D721Med (cell line): Measurements from ENCODE around the gene PDE7B.

Experiments used
- DNase-seq: peaks from one replicate; pipeline ENCODE4 v3.0.0; 2011; ENCODE audit warnings: low spot score; ENCODE audit not compliant: insufficient read length
- FAIRE-seq: peaks from 2 replicates; lab custom pipeline; 2011; peaks lifted over from hg19 to GRCh38; lab: Jason Lieb, UNC
- TF ChIP-seq, protein P1 (sequence below): IDR thresholded peaks from 2 replicates; pipeline ENCODE4 v1.5.1; 2012; ENCODE audit warnings: mild to moderate bottlenecking, control low read depth; ENCODE audit not compliant: insufficient read depth; ENCODE audit errors: missing control alignments

The PDE7B gene

DNA sequence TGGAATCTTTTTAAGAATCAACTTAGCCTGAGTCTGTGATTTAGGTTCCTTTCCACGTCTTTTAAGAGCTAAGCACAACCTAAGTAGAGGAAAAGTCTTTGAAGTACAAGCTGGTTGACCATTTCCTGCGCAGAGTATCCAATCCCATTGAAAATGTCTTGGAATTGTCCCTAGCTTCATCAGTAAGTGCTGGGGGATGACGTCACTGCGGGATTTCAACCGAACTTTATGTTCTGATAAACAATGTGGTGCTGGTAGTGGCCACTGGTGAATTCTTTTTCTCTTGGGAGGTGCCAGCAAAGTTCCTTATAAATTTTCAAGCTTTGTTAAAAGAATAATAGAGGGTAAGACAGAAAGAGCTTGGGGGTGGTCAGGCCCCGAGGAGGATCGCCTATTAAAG is 69.2 kb downstream of the PDE7B start:
- TF ChIP-seq, protein P1, sequence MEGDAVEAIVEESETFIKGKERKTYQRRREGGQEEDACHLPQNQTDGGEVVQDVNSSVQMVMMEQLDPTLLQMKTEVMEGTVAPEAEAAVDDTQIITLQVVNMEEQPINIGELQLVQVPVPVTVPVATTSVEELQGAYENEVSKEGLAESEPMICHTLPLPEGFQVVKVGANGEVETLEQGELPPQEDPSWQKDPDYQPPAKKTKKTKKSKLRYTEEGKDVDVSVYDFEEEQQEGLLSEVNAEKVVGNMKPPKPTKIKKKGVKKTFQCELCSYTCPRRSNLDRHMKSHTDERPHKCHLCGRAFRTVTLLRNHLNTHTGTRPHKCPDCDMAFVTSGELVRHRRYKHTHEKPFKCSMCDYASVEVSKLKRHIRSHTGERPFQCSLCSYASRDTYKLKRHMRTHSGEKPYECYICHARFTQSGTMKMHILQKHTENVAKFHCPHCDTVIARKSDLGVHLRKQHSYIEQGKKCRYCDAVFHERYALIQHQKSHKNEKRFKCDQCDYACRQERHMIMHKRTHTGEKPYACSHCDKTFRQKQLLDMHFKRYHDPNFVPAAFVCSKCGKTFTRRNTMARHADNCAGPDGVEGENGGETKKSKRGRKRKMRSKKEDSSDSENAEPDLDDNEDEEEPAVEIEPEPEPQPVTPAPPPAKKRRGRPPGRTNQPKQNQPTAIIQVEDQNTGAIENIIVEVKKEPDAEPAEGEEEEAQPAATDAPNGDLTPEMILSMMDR = no peak
- no peak for DNase-seq
- no peak for FAIRE-seq

DNA sequence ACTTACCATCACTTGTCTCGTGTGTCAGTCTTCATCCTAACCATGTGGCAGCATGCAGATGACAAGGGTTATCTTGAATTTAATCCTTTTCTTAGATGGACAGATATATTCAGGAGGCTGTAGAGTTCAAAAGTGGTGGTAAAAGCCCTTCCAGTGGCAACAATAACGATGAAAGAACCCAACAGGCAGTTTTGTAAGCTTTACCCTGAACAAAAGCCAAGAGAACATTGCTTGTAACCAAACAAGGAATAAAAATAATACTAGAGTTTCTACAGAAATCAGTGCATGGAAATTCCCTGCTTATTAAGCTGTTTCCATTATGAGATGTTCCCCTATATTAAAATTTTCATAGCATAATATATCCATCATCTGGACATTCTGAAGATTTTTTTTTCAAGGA is 69.7 kb downstream of the PDE7B start:
- DNase-seq = no peak
- TF ChIP-seq, protein P1 = no peak
- FAIRE-seq = no peak

DNA sequence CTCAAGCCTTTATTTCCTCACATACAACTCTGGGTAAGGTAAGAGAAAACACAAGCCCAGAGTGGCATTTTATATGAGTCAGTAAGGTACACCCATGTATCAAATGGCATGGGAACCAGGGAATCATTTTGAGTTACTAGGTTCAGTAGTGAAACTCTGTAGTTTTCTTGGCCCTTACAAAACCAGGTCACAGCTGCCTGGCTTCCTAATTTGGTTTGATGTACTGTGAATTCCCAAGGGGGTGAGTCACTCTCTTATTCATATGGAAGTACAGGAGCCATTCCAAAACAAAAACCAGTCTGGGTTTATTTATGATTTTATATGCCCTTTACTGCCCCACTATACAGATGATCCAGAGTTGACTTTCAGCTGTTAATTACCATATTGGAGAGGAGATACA is 70.7 kb downstream of the PDE7B start:
- FAIRE-seq = no peak
- TF ChIP-seq, protein P1 = no peak
- no peak for DNase-seq

DNA sequence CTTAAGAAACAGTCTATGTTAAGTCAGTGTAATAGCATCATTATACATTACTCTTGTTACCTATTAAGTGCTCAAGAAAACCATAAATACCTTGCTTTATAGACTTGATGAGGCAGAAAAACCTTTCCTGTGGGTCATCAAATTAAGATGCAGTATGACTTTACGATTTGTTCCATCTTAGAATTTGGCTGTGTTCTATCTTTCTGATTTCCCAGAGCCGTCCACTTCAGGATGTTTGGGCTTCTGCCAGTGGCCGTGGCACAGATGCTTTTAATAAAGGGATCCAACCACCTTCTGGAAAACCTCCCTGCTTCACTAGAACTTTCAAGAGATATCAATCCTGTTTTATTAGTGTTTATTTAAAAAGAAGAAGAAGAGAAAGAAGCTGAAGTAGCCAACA is 71.2 kb downstream of the PDE7B start:
- no peak for DNase-seq
- TF ChIP-seq, protein P1 = no peak

DNA sequence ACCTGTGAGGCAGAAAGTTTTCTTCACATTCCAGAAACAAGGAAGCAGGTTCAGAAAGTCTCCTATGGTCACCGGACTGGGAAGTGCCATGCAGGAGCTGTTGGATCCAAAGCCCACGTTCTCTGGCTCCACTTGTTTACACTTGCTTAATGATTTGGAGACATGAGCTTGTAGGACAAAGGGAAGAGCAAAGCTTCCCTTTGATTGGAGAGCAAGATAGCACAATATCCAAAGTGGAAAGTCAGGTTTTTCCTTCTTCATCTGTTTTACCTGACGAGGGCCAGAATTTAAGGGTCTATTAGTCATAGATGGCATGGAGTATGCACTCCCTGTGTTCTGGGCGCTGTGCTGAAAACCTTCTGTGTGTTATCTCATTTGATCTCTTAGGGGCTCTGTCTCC is 81.2 kb downstream of the PDE7B start:
- no peak for FAIRE-seq
- TF ChIP-seq, protein P1 = no peak
- no peak for DNase-seq

More for the DNA sequence above, 71.2 kb downstream of the PDE7B start:
- FAIRE-seq = no peak

DNA sequence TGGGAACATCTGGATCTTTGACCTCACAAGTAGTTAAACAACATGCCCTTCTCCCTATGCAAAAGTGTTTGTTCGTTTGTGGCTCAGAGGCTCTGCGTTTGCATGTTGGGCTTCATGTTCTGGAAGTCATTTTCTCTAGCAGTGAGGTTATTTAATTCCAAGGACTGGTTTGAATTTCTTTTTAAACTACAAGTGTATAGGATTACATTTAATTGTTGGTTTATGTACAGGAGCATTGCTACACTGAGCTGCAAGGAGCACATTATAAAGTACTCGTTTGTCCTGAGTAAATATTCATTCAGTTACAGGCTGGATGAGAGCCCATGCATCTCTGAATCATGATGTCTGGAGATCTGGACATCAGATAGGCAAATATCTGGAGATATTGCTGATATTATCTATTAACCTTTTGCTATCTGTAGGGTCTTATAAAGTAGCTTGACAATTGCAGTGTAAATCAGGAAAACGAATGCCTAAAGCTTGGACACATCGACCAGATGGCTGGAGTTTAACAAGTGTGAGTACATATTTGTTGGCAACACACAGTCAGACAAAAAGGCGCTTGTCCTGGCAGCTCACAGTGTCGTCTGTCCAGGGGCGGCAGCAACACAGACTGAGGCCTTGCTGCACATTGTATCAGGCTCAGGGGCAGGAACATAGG is 84.6 kb downstream of the PDE7B start:
- DNase-seq (no peak), FAIRE-seq (no peak)
- TF ChIP-seq, protein P1 = no peak

DNA sequence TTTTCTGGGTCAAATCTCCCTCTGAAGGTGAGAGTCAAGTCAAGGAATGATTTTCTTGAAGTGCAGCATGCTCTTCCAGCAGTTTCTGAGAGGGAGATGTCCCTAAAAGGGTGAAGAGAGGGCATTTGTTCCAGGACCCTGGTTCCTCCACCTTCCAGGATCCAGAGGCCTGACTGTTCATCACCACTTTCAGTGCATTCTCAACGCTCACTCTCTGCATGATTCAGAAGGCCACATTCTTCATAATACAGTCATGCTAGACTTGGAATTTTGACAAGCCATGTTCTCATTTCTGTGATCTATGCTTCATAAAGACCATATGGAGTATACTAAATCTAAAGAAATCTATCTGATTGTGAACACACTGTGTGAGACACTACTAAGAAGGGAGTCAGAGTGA is 85.1 kb downstream of the PDE7B start:
- DNase-seq (no peak), FAIRE-seq (no peak)
- TF ChIP-seq, protein P1 = no peak
